Measurements from ENCODE around the gene TBC1D10A. TPM values are rescaled to one million over a fixed set of nuclear protein-coding genes. Genes with fewer than 3 reads are reported as not detected.

TBC1D10A gene
- total and polyA plus RNA-seq, 2 experiments from 2014 or later = 15.7 to 39.9 TPM

GRCh38 chr22:30294066-30294465, 32.7 kb downstream of the TBC1D10A start:
- Histone ChIP-seq H3K79me2 (peaks cover 2% of the 10 kb centered on the region), H3K36me3 (replicated peaks; ENCODE audit: insufficient read depth, low read depth) (no peaks in the 10 kb centered on the region), H3K27me3 (no peaks in the 10 kb centered on the region), H3K9me2 (replicated peaks; ENCODE audit: insufficient read depth) (no peaks in the 10 kb centered on the region), H2AFZ (no peak overlapping the region), H4K20me1 (ENCODE audit: insufficient read depth, poor library complexity, severe bottlenecking) (no peaks in the 10 kb centered on the region), H3K4me1 (ENCODE audit: insufficient read depth) (peaks cover 10% of the 10 kb centered on the region), H3K4me3 (no peak overlapping the region), H3K4me2 (no peak overlapping the region), H3K9me3 (ENCODE audit: low read depth) (no peaks in the 10 kb centered on the region), H3K27ac (no peak overlapping the region)
- 96% methylated on average over 9 of the region's 9 CpGs for WGBS (ENCODE audit: low lambda C conversion rate, missing lambda C conversion rate)
- no peak for DNase-seq (ENCODE audit: low spot score)
- TF ChIP-seq EZH2phosphoT487 (IDR thresholded peaks at IDR 0.05; ENCODE audit: low read depth, severe bottlenecking, unreplicated experiment) (no peak), EZH2 (IDR thresholded peaks at IDR 0.05; ENCODE audit: borderline replicate concordance) (no peak), CTCF (IDR thresholded peaks at IDR 0.05; ENCODE audit: poor library complexity) (no peak)

GRCh38 chr22:30293026-30293425, 33.7 kb downstream of the TBC1D10A start:
- no peak for DNase-seq (ENCODE audit: low spot score)
- H4K20me1 ChIP-seq (ENCODE audit: insufficient read depth, poor library complexity, severe bottlenecking) = no peaks in the 10 kb centered on the region
- no peaks in the 10 kb centered on the region for H3K36me3 ChIP-seq (replicated peaks; ENCODE audit: insufficient read depth, low read depth)
- no peaks in the 10 kb centered on the region for H3K27me3 ChIP-seq
- H3K4me1 ChIP-seq (ENCODE audit: insufficient read depth) = peaks cover 10% of the 10 kb centered on the region
- H3K4me2 ChIP-seq = no peak overlapping the region
- H3K27ac ChIP-seq = no peak overlapping the region
- no peaks in the 10 kb centered on the region for H3K9me2 ChIP-seq (replicated peaks; ENCODE audit: insufficient read depth)
- 97% methylated on average over 7 of the region's 7 CpGs for WGBS (ENCODE audit: low lambda C conversion rate, missing lambda C conversion rate)
- no peak for TF ChIP-seq CTCF (IDR thresholded peaks at IDR 0.05; ENCODE audit: poor library complexity)
- no peak for TF ChIP-seq EZH2 (IDR thresholded peaks at IDR 0.05; ENCODE audit: borderline replicate concordance)
- no peak for TF ChIP-seq EZH2phosphoT487 (IDR thresholded peaks at IDR 0.05; ENCODE audit: low read depth, severe bottlenecking, unreplicated experiment)
- H3K9me3 ChIP-seq (ENCODE audit: low read depth) = no peaks in the 10 kb centered on the region
- H3K4me3 ChIP-seq = no peak overlapping the region
- peaks cover 2% of the 10 kb centered on the region for H3K79me2 ChIP-seq
- no peak overlapping the region for H2AFZ ChIP-seq

GRCh38 chr22:30292069-30292970, 34.4 kb downstream of the TBC1D10A start:
- Histone ChIP-seq H3K27me3 (no peaks in the 10 kb centered on the region), H3K9me2 (replicated peaks; ENCODE audit: insufficient read depth) (no peaks in the 10 kb centered on the region), H3K4me2 (no peak overlapping the region), H3K27ac (no peak overlapping the region), H3K36me3 (replicated peaks; ENCODE audit: insufficient read depth, low read depth) (no peaks in the 10 kb centered on the region), H2AFZ (no peak overlapping the region), H3K79me2 (no peaks in the 10 kb centered on the region), H3K4me1 (ENCODE audit: insufficient read depth) (peaks cover 10% of the 10 kb centered on the region), H3K4me3 (no peak overlapping the region), H3K9me3 (ENCODE audit: low read depth) (no peaks in the 10 kb centered on the region), H4K20me1 (ENCODE audit: insufficient read depth, poor library complexity, severe bottlenecking) (no peaks in the 10 kb centered on the region)
- TF ChIP-seq EZH2 (IDR thresholded peaks at IDR 0.05; ENCODE audit: borderline replicate concordance) = no peak
- TF ChIP-seq CTCF (IDR thresholded peaks at IDR 0.05; ENCODE audit: poor library complexity) = no peak
- no peak for TF ChIP-seq EZH2phosphoT487 (IDR thresholded peaks at IDR 0.05; ENCODE audit: low read depth, severe bottlenecking, unreplicated experiment)
- WGBS (ENCODE audit: low lambda C conversion rate, missing lambda C conversion rate) = 94% methylated on average over 18 of the region's 18 CpGs
- DNase-seq (ENCODE audit: low spot score) = no peak
